GM21529 (cell line): ENCODE measurements around the gene FOXP1.
A peak's percentile ranks its signal among the peaks of the same experiment; 100 is the strongest.

Source experiments
- ATAC-seq: cut with Tn5 transposase; IDR thresholded peaks from one replicate; pipeline ENCODE4 v1.9.1; 2021; ENCODE audit not compliant: unreplicated experiment

Gene FOXP1

DNA sequence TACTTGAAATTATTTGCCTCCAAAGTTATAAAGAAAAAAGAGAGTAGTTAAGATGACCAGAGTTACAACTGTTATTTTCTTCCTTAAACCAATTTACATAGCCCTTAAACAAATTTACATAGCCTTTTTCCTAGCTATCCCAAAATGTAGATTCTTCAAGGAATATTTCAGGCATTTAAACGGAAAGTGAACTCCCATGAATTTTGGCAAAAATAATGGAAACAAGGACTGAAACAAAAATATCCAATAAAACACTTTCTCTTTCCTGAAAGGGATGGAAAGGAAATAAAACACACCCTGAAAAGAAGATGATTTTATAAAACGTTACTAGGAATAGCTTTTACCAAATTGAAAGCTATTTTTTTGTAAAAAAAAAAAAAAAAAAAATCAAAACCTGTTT lies 418.6 kb downstream of the FOXP1 start:
- ATAC-seq = no peak

GRCh38 chr3:71163198-71163918 lies 420.2 kb downstream of the FOXP1 start:
- ATAC-seq = no peak

DNA sequence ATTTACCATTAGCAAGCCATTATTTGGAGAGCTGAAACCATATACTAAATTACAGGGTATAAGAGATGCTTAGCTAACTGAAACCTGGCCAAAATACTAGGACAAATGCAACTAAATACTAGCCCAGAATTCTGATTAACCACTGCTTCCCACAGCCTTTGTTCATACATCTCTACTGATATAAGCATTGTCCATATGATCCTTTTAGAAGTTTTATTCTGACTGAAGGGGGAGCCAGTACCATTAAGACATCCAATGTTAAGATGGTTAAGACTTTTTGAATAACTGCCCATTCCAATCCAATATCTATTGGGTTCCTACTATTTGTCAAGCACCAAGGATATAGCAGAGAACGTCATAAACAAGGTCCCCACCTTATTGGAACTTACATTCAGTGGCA lies 421.3 kb downstream of the FOXP1 start:
- ATAC-seq = no peak

GRCh38 chr3:71160785-71161546 lies 422.6 kb downstream of the FOXP1 start:
- no peak for ATAC-seq

- ATAC-seq = no peak
Measured at GRCh38 chr3:71156062-71156665, 427.4 kb downstream of the FOXP1 start.

- no peak for ATAC-seq
Measured at GRCh38 chr3:71154846-71155245, 428.7 kb downstream of the FOXP1 start.

- ATAC-seq = no peak
Measured at GRCh38 chr3:71153713-71154112, 429.8 kb downstream of the FOXP1 start.

- ATAC-seq = no peak
Measured at GRCh38 chr3:71152892-71153265, 430.6 kb downstream of the FOXP1 start.

DNA sequence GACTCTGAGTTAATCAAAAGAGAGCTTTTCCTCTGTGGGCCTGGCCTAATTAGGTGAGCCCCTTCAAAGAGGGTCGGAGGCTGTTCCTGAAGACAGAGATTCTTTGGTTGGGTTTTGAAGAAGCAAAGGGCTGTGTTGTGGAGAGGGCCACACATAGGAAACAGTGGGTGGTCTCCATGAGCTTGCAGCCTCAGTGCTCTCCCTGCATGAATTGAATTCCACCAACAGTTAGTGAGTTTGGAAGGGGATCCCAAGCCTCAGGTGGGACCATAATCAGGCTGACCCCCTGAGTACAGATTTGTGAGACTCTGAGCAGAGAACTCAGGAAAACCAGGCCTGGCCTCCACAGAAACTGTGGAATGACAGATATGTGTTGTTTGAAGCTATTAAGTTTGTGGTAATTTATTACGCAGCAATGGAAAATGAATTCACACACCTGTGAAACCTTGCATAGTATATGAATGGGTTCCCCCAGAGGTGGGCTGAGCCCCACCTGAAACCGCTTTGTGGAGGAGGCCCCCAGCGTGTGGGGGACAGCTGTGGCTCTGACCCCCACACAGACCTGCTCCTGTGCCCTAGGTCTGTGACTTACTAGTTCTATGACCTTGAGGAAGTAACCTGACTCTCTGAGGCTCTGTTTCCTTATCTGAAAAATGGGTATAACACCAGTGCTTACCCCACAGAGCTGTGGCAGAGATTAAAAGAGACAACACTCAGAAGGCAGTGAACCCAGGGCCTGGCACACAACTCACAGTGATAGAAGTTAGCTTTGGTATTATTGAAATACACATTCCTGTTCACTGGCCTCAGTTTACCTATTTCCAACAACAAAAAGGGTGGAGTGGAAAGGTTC lies 431.3 kb downstream of the FOXP1 start:
- no peak for ATAC-seq

DNA sequence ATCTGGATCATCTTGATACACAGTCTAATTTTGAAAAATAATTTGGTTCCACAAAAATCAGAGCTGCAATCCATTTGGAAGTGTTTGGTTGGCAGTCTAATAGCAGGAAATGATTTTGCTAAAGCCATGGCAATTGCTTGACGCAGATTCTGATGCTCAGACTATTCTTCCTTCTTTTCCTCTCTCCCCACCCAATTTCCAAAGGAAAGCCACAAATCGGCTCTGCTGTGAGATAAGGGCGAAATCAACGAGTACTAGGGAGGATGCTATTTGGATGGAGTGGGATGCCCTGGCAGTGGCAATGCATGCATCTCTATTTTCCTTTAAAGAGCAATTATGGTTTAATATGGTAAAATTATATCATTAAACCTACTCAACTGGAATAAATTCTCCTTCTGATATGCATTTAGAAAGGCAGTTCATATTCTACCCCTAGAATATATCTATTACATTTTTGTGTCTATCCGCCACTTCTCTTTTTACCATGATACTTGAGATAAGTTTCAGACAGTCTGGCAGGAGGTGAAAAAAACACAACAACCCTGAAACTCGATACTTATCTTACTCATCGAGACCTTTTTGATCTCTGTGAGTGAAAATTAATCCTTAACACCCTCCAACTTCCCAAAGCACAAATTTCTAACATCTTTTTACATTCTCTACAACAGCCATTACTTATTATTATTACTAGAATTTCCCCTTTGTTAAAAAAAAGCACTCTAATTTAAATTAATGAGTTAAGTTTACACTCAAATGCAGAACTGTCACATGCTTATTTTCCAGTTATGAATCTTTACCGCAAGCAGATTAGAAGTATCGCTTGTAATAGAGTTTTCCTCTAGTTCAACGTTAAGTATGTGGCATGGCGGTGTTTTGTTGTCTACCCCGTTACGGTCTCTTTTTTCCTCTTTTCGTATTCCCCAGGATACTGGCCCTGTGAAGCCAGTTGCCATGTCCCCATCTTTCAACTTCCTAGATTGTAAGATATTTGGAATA lies 433.3 kb downstream of the FOXP1 start:
- ATAC-seq = peak; percentile 72

DNA sequence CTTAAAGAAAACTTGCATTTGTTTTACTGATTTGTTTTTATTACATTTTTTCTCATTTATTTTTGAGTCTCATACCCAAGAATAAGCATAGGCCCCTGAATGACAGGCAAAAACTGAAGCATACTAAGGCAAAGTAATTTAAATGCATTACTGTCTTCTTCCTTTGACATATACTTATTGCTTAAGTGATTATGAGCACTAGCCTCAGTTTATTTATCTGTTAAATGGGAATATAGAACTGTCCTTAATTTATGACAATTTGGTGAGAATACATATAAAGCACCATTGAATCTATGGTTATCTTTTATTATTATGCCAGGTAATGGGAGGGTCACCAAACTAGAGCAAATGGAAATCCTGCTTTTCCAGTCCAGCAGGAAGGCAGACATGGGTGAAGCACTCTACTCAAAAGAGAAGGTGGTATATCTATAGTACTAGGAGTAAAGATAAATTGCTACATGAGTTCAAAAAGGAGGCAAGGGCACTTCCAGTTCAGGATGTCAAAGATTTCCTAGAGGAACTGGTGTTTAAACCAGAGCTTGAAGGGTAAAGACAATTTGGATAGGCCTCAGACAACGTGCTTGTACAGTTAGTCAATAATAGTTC lies 435.0 kb downstream of the FOXP1 start:
- no peak for ATAC-seq

DNA sequence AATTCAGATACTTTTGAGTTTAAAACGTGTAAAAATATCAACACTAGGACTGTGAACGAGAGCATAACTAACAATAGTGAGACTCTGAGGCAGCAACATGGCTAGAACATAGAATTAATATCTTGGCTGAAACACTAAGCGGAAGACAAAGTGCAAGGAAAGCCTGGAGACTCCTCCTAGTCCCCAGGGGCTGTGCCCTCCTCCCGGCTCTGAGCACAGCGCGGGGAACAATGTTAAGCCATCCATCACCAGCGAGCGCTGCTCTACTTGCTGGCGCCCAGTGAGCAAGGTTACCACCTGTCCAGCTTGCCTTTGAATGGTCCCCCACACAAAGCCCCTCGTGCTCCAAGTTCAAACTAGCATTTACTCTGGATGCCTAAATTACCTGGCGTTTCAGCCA lies 436.9 kb downstream of the FOXP1 start:
- no peak for ATAC-seq

GRCh38 chr3:71145954-71146353 lies 437.6 kb downstream of the FOXP1 start:
- ATAC-seq = no peak

GRCh38 chr3:71144525-71145253 lies 438.8 kb downstream of the FOXP1 start:
- no peak for ATAC-seq

DNA sequence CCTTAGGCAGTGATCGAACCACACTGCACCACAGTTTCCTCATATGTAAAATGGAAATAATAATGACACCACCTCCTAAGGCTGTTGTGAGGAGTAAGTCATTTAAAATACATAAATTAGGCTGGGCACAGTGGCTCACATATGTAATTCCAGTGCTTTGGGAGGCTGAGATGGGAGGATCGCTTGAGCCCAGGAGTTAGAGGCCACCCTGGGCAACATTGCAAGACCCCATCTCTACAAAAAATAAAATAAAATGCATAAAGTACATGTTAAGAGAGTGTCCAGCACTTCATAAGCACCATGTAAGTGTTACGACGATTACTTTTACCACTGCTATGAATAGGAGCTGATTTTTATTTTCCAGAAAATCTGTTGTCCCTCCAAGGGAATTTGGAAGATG lies 440.0 kb downstream of the FOXP1 start:
- no peak for ATAC-seq

DNA sequence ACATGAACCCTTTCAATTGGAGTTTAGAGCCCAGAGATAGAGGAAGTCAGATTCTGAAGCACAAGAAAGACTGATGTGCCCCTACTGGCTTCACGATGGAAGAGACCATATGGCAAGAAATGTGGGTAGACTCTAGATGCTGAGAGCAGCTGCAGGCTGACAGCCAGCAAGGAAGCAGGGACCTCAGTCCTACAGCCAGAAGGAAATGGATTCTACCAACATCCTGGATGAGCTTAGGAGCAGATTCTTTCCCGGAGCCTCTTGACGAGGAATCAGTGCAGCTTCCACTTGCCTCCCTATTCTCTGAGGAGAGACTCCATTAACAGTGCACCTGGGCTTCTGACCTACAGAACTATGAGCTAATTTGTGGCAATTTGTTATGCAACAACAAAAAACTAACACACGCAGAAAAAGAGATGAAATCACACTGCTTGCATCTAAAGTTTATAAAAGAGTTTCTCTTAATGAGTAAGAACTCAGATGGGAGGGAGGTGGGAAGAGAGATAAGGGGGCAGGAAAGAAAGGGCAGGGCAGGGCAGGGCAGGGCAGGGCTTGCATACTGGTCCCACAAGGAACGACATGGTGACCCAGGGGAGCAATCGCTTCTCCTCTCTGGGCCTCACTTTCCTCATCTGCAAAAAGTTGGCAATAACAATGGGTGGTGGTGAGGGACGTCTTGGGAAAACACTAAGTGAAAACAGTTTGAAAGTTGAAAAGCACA lies 440.9 kb downstream of the FOXP1 start:
- ATAC-seq = no peak

GRCh38 chr3:71140477-71140876 lies 443.1 kb downstream of the FOXP1 start:
- no peak for ATAC-seq

- no peak for ATAC-seq
Measured at GRCh38 chr3:71139496-71139895, 444.0 kb downstream of the FOXP1 start.
